PFSK-1 (cell line): ENCODE measurements around the gene HCAR1. TPM values are rescaled to one million over a fixed set of nuclear protein-coding genes. Genes with fewer than 3 reads are reported as not detected.

Experiments
- FOXP2 ChIP-seq: optimal IDR thresholded peaks from 2 replicates; pipeline ENCODE3; 2011; ENCODE audit warnings: borderline replicate concordance, control low read depth, inconsistent platforms; ENCODE audit not compliant: insufficient read depth; ENCODE audit errors: extremely low read length, extremely low read depth
- POLR2AphosphoS5 ChIP-seq: IDR thresholded peaks from 2 replicates; pipeline ENCODE4 v1.6.1; 2012; ENCODE audit warnings: low read depth, mild to moderate bottlenecking, control low read depth, low read length, moderate library complexity
- REST ChIP-seq, 2 experiments: IDR thresholded peaks; 2 replicates each; pipeline versions ENCODE4 v1.6.1 to v1.8.0; 2011 to 2012; ENCODE audit warnings: low read depth in 2 of 2, low read length in 2 of 2, control low read depth in 1 of 2, inconsistent platforms in 1 of 2, mild to moderate bottlenecking in 1 of 2, moderate library complexity in 1 of 2; ENCODE audit not compliant: insufficient read depth in 1 of 2
- SIN3A ChIP-seq: IDR thresholded peaks from 2 replicates; pipeline ENCODE4 v1.6.1; 2012; ENCODE audit warnings: mild to moderate bottlenecking, low read length, moderate library complexity, borderline replicate concordance; ENCODE audit not compliant: insufficient read depth
- TAF1 ChIP-seq: IDR thresholded peaks from 2 replicates; pipeline ENCODE4 v1.6.1; 2012; ENCODE audit warnings: low read length, control low read depth, borderline replicate concordance; ENCODE audit not compliant: insufficient read depth
- polyA plus RNA-seq: library from polyadenylated mRNA; unstranded; fragments of >200 nt; gene quantifications from one replicate; pipeline ENCODE4 v1.2.1, GENCODE V29; 2012; ENCODE audit warnings: low read depth, missing spikeins; ENCODE audit not compliant: insufficient read length

Gene HCAR1
- polyA plus RNA-seq: 0.10 TPM

- TF ChIP-seq POLR2AphosphoS5 (no peak), REST (IDR thresholded peaks at IDR 0.05; ENCODE audit: insufficient read depth in 1 of 2, low read depth in 2 of 2, low read length in 2 of 2) (0 out of 4 replicates have a peak, but pooled peaks of 1 of the 2 experiments have one; percentile 7)
These were observed at the start of gene HCAR1 for GRCh38 chr12:122730215-122731014. Gene HCAR1 (minus strand): TSS chr12:122730844. CDS start chr12:122730339, 505 bp downstream.

GRCh38 chr12:122757568-122757967 lies 26.9 kb upstream of the HCAR1 start:
- no peak for TF ChIP-seq FOXP2
- no peak for TF ChIP-seq SIN3A
- TF ChIP-seq TAF1: no peak
- no peak for TF ChIP-seq REST (IDR thresholded peaks at IDR 0.05; ENCODE audit: insufficient read depth in 1 of 2, low read depth in 2 of 2, low read length in 2 of 2)
- TF ChIP-seq POLR2AphosphoS5: no peak

- TF ChIP-seq FOXP2 (no peak), REST (IDR thresholded peaks at IDR 0.05; ENCODE audit: insufficient read depth in 1 of 2, low read depth in 2 of 2, low read length in 2 of 2) (no peak), POLR2AphosphoS5 (no peak)
These were observed 24.1 kb upstream of the HCAR1 start for GRCh38 chr12:122754790-122755189.

- TF ChIP-seq POLR2AphosphoS5 (no peak), SIN3A (no peak), REST (IDR thresholded peaks at IDR 0.05; ENCODE audit: insufficient read depth in 1 of 2, low read depth in 2 of 2, low read length in 2 of 2) (no peak), FOXP2 (no peak), TAF1 (no peak)
These were observed 22.6 kb upstream of the HCAR1 start for GRCh38 chr12:122753319-122753650.

GRCh38 chr12:122752464-122753318 lies 22.0 kb upstream of the HCAR1 start, which contains the start of gene DENR:
Gene DENR (plus strand): TSS chr12:122752824. CDS start chr12:122753702, 878 bp downstream.
- peak; percentile 32; the same call in 1 of the 2 replicates for TF ChIP-seq TAF1
- TF ChIP-seq FOXP2: peak; percentile 59
- TF ChIP-seq SIN3A: peak; percentile 99
- no peak for TF ChIP-seq REST (IDR thresholded peaks at IDR 0.05; ENCODE audit: insufficient read depth in 1 of 2, low read depth in 2 of 2, low read length in 2 of 2)
- TF ChIP-seq POLR2AphosphoS5: peak; percentile 95
